HG03064 (cell line): ENCODE measurements around the gene ZRANB2.

Experiments used
- ATAC-seq: cut with Tn5 transposase; IDR thresholded peaks from one replicate; pipeline ENCODE4 v1.9.1; 2021; ENCODE audit warnings: low read depth; ENCODE audit not compliant: unreplicated experiment

Gene ZRANB2, protein sequence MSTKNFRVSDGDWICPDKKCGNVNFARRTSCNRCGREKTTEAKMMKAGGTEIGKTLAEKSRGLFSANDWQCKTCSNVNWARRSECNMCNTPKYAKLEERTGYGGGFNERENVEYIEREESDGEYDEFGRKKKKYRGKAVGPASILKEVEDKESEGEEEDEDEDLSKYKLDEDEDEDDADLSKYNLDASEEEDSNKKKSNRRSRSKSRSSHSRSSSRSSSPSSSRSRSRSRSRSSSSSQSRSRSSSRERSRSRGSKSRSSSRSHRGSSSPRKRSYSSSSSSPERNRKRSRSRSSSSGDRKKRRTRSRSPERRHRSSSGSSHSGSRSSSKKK

GRCh38 chr1:71080739-71081696, at the start of gene ZRANB2:
TSS of gene ZRANB2 (minus strand) at chr1:71081035. CDS start at chr1:71080995, 40 bp downstream.
- ATAC-seq = peak; percentile 99

- no peak for ATAC-seq
Measured at GRCh38 chr1:71128060-71128459, 47.2 kb upstream of the ZRANB2 start.

DNA sequence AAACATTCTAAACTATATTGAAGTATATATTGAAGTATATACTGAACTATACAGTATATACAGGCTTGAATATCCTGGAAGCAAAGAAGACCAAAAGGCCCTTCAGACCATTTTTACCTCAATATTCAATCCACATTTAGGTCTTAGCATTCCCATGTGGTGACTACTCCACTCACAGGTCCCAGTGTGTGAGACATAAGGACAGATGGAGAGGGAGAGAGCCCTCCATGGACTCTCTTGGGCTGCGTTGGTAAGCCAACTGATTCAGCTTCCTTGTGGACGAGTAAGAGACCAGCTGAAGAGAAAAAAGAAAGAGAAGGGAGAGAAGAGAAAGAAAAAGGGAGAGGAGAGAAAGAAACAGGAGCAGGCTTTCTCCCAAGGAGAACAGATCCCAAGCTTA, 37.3 kb upstream of the ZRANB2 start:
- ATAC-seq = no peak

DNA sequence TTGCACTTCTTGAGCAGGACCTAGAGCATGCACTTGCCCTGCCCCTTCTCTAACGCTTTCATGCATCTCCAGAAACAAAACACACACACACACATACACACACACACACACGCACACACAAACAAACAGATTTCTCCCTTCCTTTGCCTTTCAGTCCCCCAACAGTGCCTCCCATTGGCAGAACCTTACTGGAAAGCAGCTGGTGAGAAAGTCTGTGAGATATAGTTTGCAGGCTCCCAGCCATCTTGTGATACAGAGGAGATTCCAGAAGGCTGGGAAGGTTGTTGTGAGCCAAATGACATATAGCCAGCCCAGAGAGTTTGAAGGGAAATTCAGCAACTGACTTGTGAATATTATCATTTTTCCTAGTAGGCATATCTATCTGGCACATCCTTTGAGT, 35.9 kb upstream of the ZRANB2 start:
- ATAC-seq = no peak

DNA sequence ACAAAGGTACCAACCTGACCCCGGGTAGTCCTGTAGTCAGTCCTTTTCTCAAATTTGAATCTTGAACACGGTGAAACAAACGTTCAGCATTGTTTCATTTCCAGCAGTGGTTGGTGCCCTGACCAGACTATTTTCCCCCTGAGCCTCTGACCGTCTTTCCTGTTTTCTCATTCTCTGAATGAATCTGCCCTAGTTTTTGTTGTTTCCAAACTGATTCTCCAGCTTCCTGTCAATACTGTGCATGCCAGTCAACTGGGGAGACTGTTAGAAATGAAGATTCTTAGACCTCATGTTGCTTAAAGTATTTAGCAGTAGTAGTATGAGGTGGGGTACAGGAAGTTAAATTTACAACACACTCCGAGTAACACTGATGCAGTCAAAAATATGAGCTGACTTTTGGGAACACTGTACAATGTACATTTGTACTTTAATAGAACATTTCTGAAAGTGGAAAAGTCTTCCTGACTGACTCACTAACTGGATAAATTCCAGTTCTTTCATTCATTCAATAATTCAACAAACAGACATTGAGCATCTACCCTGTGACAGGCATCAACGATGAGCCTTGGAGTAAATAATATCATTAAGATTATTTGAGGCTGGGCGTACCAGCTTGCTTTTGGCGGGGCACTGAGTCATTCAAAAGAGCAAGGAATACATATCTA, 26.0 kb upstream of the ZRANB2 start:
- ATAC-seq = no peak

DNA sequence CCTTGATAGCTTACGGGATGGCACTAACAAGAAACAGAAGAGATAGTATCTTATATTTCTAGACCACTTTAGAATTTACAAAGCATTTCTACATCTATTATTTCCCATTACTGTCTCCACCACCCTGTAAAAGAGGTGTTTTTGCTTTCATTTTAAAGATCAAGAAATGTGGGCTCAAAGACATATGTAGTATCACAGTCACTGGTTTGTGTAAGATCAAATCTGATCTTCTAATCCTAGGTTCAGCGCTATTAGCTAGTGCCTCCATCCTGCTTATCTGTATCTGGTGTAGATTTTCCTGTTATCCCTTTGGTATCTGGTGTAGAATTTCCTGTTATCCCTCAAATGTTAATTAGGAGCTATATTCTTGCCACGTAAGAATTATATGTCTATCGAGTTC, 23.6 kb upstream of the ZRANB2 start:
- no peak for ATAC-seq

- no peak for ATAC-seq
Measured at GRCh38 chr1:71101839-71102376, 21.1 kb upstream of the ZRANB2 start.

DNA sequence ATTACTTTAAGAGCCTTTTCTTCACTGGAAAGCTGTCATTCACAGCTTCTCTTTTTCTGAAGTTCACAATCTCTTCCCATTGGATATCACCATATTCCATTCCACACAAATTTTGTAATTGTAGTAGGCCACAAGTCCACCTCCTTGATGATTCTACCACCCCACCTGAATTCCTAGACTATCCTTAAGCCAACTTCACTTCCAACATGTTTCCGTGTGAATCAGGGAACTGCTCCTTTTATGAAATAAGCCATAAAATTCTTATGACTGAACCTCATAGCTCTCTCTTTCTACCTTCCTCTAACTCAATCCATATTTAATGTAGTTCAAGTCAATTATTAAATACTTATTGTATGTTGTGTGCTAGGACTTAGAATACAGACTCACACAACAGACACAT, 16.6 kb upstream of the ZRANB2 start:
- ATAC-seq = no peak

DNA sequence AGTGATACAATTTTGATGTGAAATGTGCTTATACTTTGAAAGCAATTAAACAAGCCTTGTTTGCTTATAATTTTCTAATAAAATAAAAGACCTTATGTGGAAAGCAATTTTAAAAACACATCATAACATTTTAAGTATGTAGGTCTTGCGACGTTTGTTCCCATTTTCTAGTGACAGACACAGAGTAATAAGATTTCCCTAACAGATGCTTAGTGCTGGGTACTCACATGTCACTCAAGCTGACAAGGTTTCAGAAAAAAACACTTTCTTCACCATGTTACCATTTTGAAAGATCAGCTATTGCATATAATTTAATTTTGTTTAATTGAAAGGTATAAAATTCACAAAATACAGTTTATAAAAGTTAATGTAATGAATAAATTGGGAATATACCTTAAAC, 14.1 kb upstream of the ZRANB2 start:
- ATAC-seq = no peak

- ATAC-seq = no peak
Measured at GRCh38 chr1:71093938-71094337, 13.1 kb upstream of the ZRANB2 start.

DNA sequence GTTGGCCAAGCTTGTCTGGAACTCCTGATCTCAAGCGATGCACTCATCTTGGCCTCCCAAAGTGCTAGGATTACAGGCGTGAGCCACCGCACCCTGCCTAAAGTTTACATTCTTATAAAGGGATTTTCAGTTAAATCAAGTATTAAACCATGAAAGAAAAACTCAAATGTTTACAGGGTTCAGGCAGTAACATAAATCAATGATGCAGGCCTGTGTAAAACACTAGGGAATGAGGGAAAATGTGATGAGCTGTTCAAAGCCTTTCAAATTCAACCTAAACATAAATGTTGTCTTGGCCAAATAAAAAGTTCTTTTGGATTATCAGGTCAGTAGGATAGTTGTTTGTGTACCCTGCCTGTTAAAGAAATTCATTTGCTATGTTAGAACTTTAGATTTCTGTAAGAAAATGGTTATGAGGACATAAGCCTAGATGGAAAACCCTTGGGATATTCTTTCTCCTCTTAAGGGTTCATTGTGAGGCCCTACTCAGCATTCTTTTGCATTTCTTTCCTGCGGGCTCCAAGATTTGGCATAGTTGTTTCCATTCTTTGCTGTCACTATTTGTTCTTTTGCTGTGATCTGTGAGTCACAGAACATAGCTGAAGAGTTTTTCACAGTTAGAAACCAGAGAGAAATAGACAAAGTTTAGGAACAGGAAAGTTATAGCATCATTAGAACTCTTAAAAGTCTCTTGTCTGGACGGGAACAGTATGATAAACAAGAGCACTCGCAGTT, 8.9 kb upstream of the ZRANB2 start:
- ATAC-seq = no peak

DNA sequence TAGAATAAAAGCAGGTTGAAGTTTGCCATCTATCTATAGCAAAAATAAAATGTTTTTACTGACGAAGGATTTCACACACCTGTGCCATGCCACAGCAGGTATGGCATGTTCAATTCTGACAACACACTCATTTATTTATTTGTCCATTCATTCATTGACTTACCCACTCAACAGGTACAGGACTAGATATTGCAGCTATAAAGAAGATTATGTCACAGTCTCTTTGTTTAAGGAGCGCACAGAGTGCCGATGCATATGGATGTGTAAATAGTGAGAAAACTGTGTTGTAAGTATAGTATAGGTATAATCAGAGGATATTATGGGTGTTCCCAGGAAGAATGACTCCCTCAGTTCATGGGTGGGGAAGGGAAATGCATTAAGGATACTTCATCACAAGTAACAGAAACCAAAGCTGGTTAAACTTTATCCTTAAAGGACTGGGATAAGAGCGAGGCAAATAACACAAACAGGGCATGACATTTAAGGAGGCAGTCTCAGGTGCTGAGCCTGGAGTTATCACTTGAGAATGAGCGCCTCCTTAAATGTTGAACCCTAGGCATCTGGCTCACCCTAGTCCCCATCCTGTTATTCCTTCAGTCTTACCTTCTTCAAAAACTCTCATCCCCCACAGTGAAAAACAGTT, 7.9 kb upstream of the ZRANB2 start:
- no peak for ATAC-seq

DNA sequence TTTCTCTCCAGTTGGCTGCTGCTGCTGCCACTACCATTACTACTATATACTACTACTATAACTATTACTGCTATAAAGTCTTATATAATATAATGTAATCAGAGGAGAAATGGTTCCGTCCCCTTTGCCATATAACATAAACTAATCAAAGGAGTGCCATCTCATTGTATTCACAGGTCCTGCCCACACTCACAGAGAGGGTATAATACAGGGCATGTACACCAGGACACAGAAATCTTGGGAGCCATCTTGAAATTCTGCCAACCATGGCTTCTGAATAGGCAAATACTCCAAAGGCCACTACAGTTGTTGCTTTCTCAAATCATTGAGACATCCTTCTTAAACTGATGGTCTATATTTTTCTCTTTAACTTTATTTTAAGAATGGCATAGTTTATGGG, 6.9 kb upstream of the ZRANB2 start:
- ATAC-seq = no peak

DNA sequence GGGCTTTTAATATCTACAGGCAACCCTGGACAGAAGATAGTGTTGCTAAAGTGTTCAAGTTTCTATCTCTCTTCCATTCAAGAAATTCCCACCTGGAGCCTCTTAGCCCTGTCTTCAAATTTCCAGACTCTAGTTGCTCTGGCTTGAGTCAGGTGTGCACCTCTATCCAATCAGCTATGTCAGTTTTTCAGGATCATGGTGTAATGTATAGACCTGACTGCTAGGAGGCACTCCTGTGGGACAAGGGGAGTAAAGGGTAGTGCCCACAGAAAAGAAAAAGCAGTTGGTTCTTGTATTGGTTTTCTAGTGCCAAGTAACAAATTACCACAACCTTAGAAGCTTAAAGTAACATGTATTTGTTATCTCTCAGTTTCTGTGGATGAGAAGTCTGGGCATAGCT, 6.2 kb upstream of the ZRANB2 start:
- ATAC-seq = no peak

DNA sequence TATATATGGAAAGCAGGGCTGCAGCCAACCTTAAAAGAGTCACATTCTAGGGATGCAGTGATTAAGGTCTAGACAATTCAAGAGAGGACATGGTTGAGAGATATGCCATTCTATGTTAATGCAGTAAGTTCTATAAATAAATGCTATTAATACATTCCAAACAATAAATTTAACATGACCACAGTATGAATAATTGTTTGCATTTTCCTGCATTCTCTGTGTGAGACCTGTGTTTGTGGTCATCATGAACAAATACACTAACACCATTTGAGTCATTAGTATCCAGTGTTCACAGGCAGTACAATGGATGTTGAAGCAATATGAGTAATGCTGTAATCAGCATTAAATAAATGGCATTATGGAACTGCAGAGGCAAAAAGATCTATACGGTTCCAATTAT, 5.5 kb upstream of the ZRANB2 start:
- no peak for ATAC-seq

DNA sequence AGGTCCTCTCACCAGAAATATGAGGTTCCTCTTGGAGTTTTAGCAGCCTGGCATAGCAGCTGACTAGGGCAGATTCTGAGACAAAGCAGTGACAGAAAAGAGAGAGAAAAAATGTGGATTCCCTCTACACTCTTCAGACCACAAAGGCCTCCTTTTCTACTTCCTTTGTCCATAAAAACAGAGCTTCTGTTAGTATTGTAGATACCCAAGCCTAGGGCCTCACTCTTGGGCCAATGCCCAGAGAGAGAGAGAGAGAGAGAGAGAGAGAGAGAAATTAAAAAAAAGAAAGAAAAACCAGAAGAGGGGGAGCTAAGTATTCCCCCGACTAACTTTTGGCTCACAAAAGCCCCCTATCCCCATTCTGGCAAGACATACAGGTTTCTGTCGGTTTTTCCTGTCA, 2.4 kb upstream of the ZRANB2 start:
- ATAC-seq = no peak

DNA sequence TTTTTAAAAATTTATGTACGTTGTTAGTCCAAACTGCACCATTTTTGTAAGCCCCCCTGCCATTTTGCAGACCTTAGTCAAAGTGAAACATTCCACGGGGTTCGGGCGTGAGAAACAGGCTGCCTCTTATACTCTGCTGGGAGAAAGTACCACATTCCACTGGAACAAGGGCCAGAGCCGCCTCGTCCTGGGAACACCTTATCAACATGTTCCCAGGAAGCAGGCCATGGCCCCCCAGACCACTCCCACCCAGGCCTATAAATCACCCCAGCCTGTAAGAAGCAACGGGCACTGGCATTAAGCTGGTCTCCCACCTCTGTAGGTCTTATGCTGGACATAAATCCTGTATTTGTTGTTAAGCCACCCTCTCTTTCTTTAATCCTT, 854 bp upstream of the ZRANB2 start:
- ATAC-seq = no peak

- peak; percentile 11 for ATAC-seq
Measured at GRCh38 chr1:71080230-71080738, 551 bp downstream of the ZRANB2 start.

- ATAC-seq = no peak
Measured at GRCh38 chr1:71074681-71075080, 6.2 kb downstream of the ZRANB2 start.

DNA sequence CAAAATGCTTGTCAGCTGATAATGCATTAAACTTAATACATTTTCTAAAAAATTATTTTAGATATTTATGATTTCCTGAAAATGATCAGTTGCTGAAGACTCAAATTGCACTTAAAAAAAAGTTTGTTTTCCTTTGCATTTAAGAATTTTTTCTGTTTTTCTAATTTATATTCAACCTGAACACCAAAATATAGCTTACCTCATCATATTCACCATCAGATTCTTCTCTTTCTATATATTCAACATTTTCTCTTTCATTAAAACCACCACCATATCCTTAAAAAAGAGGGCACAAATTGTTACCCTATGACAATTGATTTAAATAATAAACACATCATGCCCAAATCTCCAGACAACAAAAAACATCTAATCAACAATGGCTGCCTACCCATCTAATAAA, 8.6 kb downstream of the ZRANB2 start:
- no peak for ATAC-seq
